GM18507 (cell line): Measurements from ENCODE around the gene CAPN1.

Experiments
- DNase-seq: peaks from one replicate; pipeline ENCODE4 v3.0.0; 2011; ENCODE audit warnings: low read depth; ENCODE audit not compliant: insufficient read length; ENCODE audit errors: extremely low spot score
- FAIRE-seq: peaks from 2 replicates; lab custom pipeline; 2011; peaks lifted over from hg19 to GRCh38; lab: Jason Lieb, UNC

CAPN1 gene

DNA sequence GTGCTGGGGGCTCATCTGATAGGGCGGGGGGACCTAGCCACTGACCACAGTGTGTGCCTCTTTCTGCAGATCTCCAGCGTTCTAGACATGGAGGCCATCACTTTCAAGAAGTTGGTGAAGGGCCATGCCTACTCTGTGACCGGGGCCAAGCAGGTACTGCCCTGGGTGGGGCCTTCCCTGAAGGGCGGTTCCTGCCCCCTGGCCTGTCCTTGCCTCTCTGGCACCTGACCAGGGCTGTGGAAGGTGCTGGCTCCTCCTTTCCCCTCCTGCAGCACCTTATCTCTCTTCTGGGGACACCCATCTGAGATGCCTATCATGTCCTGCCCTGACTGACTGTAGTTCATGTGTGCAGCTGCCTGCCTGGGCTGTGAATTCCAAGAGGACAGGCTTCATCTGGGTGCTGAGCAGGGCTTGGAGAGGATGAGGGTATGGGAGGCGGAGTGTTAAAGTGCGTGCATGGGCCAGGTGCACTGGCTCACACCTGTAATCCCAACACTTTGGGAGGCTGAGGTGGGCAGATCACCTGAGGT is 5.5 kb downstream of the CAPN1 start:
- no peak for DNase-seq

GRCh38 chr11:65187971-65188461 is 6.3 kb downstream of the CAPN1 start:
- DNase-seq (no peak), FAIRE-seq (no peak)

More for the DNA sequence above, 5.5 kb downstream of the CAPN1 start:
- no peak for FAIRE-seq

DNA sequence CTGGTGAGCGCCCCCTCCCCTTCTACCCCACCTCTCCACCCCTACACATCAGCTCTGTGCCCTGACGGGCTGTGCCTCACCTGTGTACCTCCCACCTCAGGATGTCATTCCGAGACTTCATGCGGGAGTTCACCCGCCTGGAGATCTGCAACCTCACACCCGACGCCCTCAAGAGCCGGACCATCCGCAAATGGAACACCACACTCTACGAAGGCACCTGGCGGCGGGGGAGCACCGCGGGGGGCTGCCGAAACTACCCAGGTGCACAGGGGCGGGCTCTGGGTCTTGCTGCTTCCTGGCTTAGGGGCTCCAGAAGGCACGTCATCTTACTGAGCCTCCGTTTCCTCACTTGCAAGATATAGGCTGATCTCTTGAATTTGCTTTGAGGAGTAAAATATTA is 6.8 kb downstream of the CAPN1 start:
- FAIRE-seq (no peak), DNase-seq (no peak)

GRCh38 chr11:65189191-65189590 is 7.5 kb downstream of the CAPN1 start:
- DNase-seq (no peak), FAIRE-seq (no peak)

DNA sequence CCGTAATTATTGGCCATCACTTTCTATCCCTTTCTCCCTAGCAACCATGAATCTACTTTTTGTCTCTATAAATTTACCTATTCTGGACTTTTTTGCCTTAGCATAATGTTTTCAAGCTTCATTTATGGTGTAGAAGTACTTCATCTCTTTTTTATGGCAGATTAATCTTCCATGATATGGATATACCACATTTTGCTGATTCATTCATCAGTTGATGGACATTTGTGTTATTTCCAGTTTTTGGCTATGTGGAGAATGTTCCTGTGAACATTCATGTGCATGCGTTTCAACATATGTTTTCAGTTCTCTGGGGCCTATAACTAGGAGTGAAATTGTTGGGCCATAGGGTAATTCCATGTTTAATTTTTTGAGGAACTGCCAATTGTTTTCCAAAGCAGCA is 12.8 kb downstream of the CAPN1 start:
- FAIRE-seq = no peak
- no peak for DNase-seq

GRCh38 chr11:65204143-65204542 is 22.4 kb downstream of the CAPN1 start:
- FAIRE-seq = no peak

GRCh38 chr11:65204646-65205601 is 23.2 kb downstream of the CAPN1 start:
- FAIRE-seq (peak; percentile 35), DNase-seq (peak; percentile 50)

More at GRCh38 chr11:65204143-65204542, 22.4 kb downstream of the CAPN1 start:
- no peak for DNase-seq

GRCh38 chr11:65205602-65205967 is 23.9 kb downstream of the CAPN1 start:
- FAIRE-seq (no peak), DNase-seq (no peak)

- no peak for DNase-seq
- no peak for FAIRE-seq
Measured at GRCh38 chr11:65206441-65206841, 24.7 kb downstream of the CAPN1 start.

DNA sequence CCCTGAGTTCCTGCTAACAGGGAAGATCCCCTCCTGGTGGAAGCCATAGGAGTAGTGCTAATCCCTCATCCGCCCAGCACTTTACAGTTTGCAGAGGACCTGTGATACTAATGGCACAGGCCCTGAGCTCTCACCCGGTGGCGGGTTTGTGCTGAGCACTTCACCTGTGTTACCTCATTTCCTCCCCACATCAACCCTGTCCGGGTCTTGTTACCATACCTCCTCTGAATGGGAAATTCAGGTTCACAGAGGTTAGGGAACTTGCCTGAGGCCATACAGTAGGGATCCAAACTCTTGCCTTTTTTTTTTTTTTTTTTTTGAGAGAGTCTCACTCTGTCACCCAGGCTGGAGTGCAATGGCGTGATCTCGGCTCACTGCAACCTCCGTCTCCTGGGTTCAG is 25.2 kb downstream of the CAPN1 start:
- FAIRE-seq (no peak), DNase-seq (no peak)

- DNase-seq (no peak), FAIRE-seq (no peak)
Measured at GRCh38 chr11:65207918-65208784, 26.4 kb downstream of the CAPN1 start.

DNA sequence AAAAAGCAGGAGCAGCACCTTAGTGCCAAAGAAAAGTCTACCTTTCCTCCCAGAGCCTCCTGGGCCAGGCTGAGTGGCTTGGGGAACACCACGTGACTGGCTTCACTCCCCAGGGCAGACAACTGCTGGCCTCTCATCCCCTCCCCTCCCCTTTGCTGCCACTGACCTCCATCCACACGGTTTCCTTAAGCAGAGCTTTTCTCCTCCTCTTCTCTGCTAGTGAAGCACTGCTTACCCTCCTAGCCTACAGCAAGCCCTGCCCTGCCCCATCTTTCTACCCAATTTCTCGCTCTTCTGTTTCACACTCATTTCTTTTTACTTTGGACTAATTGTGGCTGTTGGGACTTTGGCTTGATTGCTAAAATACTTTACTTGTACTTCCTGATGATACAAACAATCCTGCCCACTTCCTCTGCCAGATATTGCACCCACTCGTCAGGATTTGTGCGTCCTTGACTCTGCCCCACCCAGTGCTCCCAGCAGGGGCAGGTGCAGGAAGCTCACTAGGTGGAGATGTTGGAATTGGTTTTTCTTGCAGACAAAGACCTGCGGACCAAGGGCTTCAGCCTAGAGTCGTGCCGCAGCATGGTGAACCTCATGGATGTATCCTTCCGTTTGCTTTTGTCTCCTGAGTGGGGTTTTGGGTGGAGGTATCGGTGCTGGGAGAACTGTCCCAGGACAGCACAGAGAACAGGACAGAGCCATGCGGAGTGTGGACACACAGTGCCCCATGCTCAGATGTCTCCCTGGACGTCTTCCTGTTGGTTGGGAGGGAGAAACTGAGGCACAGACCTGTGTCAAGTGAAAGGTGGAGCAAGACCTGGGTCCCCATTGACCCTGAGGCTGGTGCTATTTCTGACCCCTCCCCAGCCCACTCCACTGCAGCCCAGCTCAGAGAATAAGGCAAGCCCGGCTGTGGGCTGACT is 27.3 kb downstream of the CAPN1 start:
- DNase-seq (no peak), FAIRE-seq (no peak)

GRCh38 chr11:65209711-65210360 is 28.1 kb downstream of the CAPN1 start:
- FAIRE-seq (no peak), DNase-seq (no peak)

- DNase-seq = no peak
Measured at GRCh38 chr11:65210361-65210731, 28.6 kb downstream of the CAPN1 start.

DNA sequence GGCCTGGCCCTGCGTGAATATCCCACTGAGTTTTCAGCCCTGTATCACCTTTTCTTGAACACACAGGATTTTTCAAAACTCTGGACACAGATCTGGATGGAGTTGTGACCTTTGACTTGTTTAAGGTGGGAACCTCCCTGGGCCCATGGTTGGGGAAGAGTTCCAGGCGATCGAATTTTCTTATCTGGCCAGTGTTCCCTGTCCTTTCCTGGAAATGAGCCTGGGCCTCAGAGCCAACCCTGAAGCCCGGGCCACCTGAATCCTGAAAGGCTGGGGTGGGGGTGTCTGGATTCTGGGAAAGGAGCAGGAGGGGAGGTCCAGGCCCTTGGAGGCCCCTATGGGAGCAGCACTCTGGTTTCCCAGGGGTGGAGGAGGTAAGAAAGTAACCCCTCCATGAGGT is 29.0 kb downstream of the CAPN1 start:
- FAIRE-seq = no peak
- no peak for DNase-seq

More at GRCh38 chr11:65210361-65210731, 28.6 kb downstream of the CAPN1 start:
- no peak for FAIRE-seq

GRCh38 chr11:65211293-65212105 is 29.8 kb downstream of the CAPN1 start:
- FAIRE-seq = no peak
- no peak for DNase-seq

DNA sequence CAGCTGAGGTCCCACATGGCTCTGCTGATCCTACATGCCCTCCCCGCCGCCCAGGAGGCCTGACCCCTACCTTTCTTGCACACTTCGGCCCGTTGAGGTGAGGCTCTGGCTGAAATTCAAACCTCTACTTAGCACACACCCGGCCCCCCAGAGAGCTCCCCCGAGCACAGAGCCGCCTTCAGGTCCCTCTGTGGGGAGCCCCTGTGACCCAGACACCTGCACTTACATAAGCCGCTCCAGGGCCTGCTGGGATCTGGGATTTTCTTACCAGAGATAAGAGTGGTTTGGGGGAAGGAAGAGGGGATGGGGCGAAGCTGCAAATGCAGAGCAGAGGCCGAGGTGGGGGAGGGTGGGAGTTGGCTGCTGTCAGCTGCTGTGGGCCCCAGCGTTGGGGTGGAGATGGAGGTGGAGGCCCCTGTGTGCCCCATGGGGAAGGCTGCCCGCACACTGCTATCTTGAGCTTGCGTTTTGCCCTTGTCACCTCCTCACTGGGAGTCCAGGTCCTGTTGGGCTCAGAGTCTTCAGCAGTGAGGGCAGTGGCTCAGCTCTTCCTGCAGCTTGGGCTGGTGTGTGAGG is 30.6 kb downstream of the CAPN1 start:
- FAIRE-seq = no peak
- no peak for DNase-seq
